HG02973 (cell line): ENCODE measurements around the gene JOSD1.

Source experiments
- ATAC-seq: cut with Tn5 transposase; IDR thresholded peaks from one replicate; pipeline ENCODE4 v1.9.1; 2021; ENCODE audit warnings: moderate library complexity; ENCODE audit not compliant: unreplicated experiment

Gene JOSD1

DNA sequence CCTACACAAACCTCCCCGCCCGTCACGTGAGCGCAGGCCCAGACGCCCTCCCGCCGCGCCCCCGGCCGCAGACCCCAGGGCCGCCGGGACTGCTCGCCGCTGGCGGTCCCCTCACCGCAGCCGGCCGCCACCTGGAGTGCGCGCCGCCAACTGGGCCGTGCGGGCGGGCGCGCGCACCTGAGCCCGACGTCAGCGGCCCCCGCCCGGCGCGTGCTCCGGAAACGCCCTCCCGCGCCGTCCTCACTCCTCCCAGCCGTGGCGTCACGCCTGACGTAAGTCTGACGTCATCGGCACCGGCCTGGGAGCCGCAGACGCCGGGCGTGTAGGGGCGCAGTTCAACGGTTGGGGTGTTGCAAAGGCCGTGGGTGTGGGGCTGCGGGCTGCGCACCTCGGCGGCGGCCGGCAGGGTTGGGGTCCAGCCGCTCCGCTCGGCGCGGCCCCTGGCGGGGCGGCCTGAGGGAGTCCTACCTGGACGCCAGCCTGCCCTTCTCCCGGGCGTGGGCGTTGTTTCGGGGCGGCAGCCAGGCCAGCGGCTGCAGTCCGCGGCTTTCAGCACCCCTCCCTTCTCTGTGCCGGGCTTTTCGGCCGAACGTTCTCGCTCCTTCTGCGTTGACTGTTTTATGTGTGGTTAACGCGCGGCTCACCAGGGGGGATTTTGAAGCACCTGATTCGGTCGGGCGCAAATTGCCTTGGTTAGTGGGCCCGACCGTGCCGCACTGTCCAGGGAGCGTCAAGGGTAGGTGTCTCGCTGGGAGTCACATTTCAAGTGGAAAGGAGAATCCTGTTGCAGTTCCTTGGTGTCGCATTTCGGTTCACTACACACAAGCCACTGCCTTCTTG, at the start of gene JOSD1:
JOSD1 (minus strand) TSS at position 155 of the 840 bp plus-strand sequence. CDS start 956 bp downstream, outside the sequence.
- peak; percentile 38 for ATAC-seq

DNA sequence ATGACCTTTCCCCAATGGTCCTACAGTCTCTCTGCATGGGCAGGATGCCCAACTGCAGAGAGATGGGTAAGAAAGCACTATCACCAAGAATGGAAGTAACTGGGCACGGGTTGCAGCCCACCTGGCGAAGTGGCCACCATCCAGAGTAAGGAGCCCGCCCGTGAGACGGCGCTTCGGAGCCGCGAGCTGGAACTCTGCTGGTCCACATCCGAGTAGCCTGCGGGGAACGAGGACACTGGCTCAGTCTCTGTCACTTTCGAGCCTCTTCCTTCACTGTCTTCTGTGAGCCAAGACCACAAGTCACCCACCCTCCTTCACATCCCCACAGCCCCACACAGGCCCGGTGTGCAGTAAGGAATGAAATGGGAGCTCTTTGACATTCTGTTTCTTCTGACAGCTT, 49.4 kb upstream of the JOSD1 start:
- ATAC-seq, result no peak

DNA sequence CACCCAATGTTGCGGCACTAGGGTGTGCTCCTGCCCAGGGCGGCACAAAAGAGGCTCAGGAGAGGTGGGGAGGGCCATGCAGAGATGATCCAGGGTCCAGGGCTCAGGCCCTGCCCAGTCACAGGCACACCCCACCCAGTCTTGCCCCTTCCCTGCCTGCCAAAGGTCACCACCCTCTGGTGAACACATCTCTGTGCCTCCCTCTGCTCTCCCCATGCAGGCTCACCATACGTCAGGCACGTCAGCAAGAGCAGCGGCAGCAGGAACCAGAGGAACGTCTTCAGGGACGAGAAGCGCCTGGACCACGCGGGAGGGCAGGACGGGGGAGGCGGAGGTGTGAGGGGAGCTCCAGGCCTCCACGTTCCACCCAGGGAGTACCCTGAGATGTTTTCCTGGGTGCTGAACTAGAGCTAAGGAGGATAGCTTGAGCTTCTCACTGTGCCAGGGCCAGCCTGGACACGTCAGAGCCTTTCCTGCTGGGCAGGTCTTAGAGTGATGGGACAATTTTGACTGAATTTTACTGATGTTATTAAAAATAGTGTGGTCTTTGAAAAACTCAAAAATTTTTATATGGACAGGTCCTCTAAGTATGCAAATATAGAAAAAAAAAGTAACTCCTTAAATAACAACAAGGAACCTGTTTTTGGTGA, 47.9 kb upstream of the JOSD1 start:
- no peak for ATAC-seq

DNA sequence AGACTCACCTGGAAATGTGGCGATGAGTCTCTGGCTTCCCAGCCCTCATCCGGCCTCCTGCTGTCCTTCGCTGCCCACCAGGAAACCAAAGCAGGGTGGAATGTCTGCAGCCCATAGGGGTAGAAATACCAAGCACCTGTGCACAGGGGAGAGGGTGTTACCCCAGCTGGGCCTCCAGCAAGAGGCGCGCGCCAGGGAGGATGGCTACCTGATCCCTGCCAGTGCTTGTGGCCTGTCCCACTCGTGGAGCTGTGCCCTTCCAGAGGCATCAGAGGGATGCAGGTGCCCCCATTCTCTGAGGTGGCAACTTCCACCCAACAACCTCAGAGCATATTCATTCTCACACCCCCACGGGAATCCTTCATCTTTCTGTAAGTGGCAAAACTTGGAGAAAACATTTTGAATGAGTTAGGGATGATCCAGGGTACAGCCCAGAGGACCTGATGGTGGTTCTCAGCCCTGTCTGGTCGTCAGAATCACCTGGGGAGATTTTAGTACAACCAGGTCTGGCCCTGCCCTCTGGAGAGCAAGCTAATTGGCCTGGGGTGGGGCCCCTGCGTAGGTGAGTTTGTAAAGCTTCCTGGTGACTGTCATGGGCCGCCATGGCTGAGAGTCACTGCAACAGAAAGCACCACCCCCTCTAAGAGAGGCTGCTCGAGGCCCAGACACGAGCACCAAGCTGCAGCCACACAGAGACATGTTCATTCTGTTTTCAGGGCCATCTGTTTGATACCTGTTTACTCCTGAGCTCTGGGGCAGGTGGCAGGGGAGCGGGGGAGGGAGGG, 45.1 kb upstream of the JOSD1 start:
- ATAC-seq, result no peak

DNA sequence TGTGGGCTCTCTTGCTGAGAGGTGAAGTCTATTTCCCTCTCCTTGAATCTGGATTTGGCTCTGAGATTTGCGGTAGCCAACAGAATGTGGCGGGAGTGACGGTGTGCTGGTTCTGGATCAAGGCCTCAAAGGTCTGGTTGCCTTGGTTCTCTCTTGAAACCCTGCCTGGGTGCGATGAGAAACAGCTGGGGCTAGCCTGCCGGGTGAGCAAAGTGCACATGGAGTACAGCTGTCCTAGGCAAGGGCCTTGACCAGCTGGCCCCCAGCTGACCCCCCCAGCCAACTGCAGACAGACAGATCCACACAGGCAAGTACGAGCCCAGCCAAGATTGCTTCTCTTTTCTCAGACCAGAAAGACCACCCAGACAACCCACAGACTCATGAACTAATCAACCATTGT, 44.2 kb upstream of the JOSD1 start:
- no peak for ATAC-seq

DNA sequence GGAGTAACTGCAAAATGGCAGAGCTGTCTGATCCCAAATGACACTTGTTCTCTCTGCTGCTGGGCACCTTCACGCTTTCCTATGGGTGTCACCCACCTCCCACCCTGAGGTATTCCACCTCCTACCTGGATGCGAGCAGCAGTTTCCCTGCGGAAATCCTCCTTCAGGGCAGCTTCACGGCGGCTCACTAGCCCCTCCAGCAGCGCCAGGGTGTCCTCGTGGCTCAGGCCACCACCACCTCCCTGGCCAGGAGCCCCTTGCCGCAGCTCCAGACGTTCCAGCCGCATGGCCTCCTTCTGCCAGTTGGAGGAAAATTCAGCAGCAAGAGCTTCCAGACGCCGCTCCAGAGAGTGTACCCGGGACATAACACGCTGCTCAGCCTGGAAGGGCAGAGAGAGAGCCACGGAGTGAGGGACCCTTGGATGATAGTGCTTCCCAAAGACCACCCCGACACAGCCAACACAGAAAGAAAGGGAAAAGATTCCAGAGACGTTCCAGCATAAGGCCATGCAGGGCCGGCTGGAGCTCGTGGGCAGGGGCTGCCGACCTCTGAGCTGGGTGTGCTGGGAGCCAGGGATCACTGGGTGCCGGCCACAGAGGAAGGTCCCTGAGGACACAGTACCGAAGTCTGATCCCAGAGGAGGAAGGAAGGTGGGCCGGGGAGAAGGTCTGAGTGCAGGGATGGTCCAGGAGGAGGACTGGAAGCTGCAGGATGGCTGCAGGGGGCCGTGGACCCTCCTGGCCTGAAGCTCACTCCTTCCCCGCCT, 41.6 kb upstream of the JOSD1 start:
- no peak for ATAC-seq

DNA sequence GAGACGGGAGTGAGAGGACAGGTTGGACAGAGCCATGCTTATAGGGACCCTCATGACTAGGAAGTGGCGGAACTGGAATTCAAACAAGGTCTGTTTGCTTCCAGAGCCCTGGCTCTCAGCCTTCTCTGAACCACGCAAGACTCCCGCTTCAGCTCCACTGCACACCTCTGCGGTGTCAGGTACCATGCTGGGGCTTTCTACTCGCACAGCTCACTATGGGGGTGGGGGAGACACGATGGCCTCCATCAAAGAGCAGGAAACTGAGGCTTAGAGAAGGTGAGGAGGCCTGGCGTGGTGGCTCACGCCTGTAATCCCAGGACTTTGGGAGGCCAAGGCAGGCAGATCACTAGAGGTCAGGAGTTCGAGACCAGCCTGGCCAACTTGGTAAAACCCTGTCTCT, 40.8 kb upstream of the JOSD1 start:
- no peak for ATAC-seq

DNA sequence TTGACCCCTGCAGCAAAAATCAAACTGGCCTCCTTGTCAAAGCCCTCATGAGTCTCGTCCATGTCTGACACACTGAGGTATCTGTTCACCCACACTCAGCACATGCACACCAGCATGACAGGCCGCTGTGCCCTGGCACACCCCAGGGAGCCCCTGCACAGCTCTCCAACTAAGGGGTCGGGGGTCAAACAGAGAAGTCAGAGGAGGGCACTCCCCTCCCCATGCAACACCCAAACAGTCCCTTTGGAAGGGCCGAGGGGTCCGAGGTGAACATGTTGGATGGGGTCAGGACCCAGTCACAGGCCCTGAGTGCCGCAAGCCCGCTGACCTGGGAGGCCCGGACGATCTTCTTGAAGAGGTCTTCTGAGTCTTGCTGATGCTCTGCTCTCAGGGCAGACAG, 40.4 kb upstream of the JOSD1 start:
- no peak for ATAC-seq

DNA sequence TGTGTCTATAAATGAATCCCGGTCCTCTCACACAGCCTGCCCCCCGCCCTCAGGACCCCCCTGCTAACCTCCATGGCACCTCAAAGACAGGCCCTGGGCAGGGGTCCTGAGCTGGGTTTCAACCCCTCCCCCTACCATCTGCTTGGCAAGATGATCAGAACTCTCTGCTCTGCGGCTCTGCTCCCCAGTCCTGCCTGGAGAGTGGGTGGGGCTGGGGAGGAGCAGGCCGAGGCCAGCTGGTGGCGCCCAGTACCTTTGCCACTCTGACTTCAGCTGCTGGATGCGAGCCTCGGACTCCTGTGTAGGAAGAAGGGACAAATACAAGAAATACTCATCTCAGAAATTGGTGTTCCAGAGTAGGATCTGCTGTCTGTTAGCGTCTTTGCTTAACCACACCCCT, 40.0 kb upstream of the JOSD1 start:
- ATAC-seq, result no peak

DNA sequence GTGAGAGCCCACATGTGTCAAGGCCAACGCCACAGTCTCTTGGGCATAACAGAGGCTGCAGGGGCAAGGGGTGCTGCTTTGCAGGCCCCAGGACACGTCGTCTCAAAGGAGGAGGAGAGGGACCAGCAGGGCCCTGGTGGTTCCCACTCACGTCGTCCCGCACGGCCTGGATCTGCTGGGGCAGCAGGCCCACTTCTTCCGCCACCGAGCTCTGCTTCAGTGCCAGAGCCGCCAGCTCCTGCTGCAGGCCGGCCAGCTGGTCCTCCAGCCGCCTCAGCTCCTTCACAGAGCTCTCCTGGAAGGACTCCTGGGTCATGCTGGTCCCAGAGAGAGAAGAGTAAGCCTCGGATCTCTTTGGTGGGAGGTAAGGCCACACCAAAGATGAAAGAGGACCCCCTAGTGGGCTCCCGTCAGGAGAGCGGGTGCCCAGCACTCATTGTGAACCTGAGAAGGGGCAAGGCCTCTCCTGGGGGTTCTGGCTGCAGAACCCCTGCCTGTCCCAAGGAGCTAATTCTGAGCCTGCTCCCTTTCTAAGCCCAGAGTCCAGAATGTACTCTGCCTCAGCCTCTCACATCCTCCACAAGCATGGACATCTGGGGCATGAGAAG, 39.5 kb upstream of the JOSD1 start:
- no peak for ATAC-seq

DNA sequence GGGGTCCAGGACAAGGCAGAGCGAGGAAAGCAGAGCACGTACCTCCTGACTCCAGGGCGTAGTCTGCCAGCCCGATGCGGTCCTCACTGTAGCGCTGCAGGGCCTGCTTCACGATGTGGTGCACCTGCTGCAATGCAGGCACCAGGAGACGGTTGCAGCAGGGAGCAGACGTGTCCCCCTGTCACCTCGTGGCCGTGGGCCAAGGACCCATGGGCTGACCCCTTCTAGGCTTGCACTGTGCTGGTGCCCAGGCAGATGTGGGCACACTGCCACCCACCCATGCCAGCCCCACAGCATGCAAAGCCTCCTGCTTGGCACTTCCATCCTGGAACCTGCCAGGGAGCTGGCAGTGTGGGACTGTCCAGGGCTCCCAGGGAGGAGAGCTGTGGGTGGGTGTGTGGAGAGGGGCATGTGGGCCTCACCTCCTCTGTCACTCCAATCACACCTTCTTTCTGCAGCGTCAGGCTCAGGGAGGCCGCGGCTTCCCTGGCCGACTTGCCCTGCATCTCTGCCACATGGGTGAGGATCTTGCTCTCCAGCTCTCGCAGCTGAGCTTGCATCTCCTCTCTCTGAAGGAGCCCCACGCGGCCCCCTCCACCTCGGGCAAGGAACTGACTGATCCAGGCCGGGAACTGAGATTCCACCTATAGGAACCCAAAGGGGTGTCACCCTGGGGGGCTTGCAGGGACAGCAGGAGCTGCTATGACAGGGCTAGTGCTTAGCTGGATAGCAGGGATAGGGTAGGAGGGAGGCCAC, 38.7 kb upstream of the JOSD1 start:
- no peak for ATAC-seq

DNA sequence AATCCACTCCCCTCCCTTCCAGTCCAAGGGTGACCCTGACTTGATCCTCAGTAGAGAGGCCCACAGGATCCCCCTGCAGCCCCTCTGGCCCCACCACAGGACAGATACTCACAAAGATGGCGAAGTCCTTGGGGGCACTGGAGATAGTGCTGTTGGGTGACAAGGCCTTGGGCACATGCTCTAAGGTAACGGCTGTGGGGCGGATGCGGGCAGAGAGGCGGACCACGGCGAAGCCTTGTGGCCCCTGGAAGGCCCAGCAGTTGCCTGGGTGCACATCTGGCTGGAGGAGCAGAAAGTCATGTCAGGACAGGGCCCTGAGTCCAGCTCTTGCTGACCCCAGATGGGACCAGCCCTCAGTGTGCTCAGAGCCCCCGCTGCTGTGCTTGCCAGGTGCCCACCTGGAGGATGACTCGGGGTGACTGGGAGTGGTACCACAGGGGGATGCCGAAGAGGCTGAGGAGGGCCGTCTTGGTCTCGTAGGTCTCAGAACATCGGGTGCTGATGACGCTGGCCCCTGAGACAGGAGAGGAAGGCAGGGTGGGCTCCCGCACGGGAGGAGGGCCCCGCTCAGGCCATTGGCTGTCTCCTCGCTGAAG, 37.8 kb upstream of the JOSD1 start:
- no peak for ATAC-seq

DNA sequence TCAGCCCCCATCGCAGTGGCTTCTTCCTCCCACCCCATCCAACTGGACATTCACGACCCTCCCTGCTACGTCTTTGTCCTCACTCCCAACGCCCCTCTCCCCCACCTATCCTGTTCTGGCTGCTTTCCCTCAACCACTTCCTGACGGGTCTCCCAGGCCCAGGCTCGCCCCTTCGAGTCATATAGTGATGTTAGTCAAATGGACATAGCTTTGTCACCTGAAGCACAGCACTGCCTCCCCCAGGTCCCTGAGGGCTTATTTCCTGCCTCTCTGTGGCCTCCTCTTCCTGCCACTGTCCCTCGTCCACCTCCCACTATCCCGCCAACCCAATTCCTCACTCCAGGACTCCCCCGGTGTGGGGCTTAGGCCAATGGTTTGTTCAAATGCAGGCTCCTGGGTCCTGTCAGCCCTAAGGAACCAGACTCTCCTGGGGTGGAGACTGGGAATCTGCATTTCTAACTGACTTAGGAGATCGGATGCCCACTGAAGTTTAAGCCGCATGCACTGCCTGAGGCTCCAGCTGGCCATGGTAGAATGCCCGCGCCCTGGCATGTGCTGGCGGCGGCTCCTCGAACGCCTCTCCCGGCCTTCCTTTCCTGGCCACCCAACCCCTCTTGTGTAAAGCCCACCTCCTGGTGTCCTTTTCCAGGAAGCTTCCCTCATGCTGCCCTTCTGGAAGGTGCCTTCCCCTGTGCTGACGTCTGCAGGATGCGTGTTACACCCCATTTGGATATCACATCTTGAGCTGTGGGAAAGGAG, 36.7 kb upstream of the JOSD1 start:
- no peak for ATAC-seq

DNA sequence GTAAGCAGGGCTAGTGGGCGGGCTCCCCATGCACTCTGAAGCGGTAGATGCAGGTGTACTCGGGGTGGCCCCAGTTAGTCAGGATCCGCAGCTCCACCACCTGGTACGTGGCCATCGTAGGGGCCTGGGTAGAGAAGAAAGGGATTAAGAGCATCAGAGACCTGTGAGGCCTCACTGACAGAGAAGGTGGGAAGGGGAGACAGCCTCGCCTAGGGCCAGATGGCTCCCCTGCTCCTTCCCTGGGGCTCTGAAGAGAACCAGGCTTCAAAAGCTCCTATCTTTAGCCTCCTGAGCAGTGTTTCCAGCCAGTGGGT, 35.5 kb upstream of the JOSD1 start:
- no peak for ATAC-seq

DNA sequence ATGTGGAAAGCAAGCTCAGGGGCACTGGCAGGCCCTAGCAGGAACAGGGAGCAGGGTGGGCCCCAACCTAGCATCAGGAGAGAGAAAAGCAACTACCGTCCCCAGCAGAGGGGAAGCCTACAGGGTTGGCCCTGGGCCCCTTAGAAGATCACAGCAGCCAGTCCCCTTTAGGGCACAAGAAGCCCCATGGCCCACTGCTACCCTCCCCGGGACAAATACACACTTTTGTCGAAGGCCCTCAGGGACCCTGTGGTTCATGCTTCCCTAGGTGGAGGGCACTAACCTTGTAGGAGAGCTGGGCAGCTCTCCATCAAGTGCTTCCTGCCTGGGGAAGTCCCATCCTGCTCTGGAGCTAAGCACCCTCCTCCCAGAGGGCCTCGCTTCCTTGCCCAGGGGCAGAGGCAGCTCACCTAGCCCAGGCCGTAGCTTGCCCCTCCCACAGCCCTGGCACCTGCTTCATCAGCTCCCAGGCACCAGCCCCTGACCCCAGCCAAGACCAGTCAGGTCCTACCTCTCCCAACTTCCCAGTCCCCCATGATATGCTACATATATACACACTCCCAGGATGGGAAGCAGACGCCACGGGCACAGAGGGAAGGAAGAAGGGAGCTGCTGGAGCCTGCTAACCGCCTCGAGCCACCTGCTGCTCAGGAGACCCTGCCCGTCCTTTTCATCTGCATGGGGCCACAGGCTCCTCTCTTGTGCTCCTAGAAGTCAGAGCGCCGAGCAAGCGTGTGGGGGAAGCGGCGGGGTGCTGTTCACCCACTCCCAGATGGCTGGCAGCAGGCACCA, 34.9 kb upstream of the JOSD1 start:
- ATAC-seq, result no peak

DNA sequence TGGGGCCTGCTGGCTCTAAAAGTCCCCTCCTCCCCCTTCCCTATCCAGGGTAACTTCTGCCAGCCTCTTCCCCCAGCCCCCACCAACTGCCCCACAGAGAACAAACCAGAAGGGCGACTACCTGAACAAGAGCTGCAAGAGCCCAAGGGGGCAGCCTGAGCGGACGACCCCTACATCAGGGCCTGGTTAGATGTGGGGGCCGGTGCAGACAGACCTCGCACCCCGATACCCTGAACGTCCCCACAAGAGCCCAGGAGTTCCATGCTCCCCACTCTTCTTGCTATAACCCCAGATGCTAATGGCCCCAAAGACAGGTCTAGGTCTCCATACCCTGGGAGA, 34.4 kb upstream of the JOSD1 start:
- no peak for ATAC-seq

DNA sequence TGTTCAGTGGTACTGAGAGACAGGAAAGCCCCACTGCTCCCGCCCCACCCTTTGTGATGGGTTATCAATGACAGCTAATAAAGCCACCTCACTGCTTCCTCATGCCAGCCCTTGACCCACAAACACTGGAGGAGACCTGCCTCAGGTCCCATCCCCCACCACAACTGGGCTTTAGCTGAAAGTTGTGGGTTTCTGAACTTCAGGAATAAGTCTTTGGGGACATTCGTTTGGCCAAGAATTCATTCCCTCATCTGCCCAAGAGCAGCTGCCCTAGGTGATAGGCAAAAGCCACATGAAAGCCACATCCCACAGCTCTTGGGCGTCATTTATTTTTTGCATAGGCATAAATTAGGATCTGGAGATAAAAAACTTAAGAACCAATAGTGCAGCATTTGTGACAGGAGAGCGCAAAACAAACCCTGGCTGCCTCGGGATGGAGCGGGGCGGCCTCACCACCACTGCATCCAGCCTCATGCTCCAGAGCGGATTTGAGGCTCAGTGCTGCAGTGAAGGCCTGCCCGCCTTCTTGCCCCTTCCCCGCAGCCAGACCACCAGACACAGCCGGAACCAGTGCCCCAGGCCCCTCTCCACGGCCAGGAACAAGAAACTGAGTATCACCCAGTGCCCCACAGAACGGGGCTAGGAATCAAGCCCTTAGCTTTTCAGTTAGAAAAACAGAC, 33.8 kb upstream of the JOSD1 start:
- ATAC-seq, result no peak
